ENCODE data around the gene FRMPD3. TPM values are rescaled to one million over a fixed set of nuclear protein-coding genes. Genes with fewer than 3 reads are reported as not detected.

Gene FRMPD3
- total and polyA plus RNA-seq, 4 experiments from 2014 or later, result not detected

Other genes starting within 250 kb of the FRMPD3 start
- 1 to 10 TPM; 2.3 to 2.7 TPM for gene NUP62CL, start 243.2 kb upstream of the FRMPD3 start, total RNA-seq
- gene NUP62CL, start 243.2 kb upstream of the FRMPD3 start, polyA plus RNA-seq, result 1 to 10 TPM; 1.2 to 1.6 TPM
- gene DNAAF6, start 243.0 kb upstream of the FRMPD3 start, total RNA-seq, result not detected
- not detected for gene DNAAF6, start 243.0 kb upstream of the FRMPD3 start, polyA plus RNA-seq
- 10 to 100 TPM; 56.1 to 61.3 TPM for gene PRPS1, start 178.9 kb downstream of the FRMPD3 start, total RNA-seq
- 10 to 100 TPM; 53.4 to 61.9 TPM for gene PRPS1, start 178.9 kb downstream of the FRMPD3 start, polyA plus RNA-seq

Measured in CD4-positive, alpha-beta memory T cell (primary cell).